ENCODE data around the gene NFIB. TPM values are rescaled to one million over a fixed set of nuclear protein-coding genes. Genes with fewer than 3 reads are reported as not detected.

NFIB gene
- total and polyA plus RNA-seq, 4 experiments from 2014 or later, result not detected

- intact Hi-C loops (cut with micrococcal nuclease), result no loop called here
- CTCF ChIA-PET (ENCODE audit: partially characterized antibody), result no interaction called here
- no peak overlapping the region for H3K27ac Mint-ChIP-seq
Observed at GRCh38 chr9:14242150-14242805, 71.7 kb downstream of the NFIB start.

GRCh38 chr9:14240537-14240936, 73.4 kb downstream of the NFIB start:
- CTCF ChIA-PET (ENCODE audit: partially characterized antibody), result no interaction called here

More at GRCh38 chr9:14242150-14242805, 71.7 kb downstream of the NFIB start:
- no peak for DNase-seq
- no peaks in the 10 kb centered on the region for H3K9me3 Mint-ChIP-seq
- Histone ChIP-seq H3K27me3 (ENCODE audit: insufficient read depth, low read length) (no peaks in the 10 kb centered on the region), H3K36me3 (ENCODE audit: insufficient read depth, low read length) (no peaks in the 10 kb centered on the region), H3K4me3 (ENCODE audit: low read length in 2 of 2) (no peak overlapping the region), H3K27ac (ENCODE audit: low read depth, low read length) (no peak overlapping the region), H3K9me3 (ENCODE audit: control insufficient read depth in 1 of 2, low read length in 2 of 2) (no peaks in the 10 kb centered on the region), H3K4me1 (ENCODE audit: insufficient read depth, low read length) (no peaks in the 10 kb centered on the region)
- H3K4me3 Mint-ChIP-seq, result no peak overlapping the region
- H3K4me1 Mint-ChIP-seq, result no peaks in the 10 kb centered on the region
- no peaks in the 10 kb centered on the region for H3K36me3 Mint-ChIP-seq
- peaks cover 1 to 5% of the 10 kb centered on the region in 2 donors for H3K27me3 Mint-ChIP-seq
- POLR2A ChIA-PET (ENCODE audit: partially characterized antibody), result no interaction called here

GRCh38 chr9:14238518-14238917, 75.4 kb downstream of the NFIB start:
- Mint-ChIP-seq H3K4me1 (no peaks in the 10 kb centered on the region), H3K9me3 (peaks cover 0 to 2% (median 0%) of the 10 kb centered on the region in 8 donors), H3K27me3 (peaks cover 1% of the 10 kb centered on the region in 2 donors), H3K4me3 (no peak overlapping the region), H3K36me3 (no peaks in the 10 kb centered on the region), H3K27ac (no peak overlapping the region)
- ChIA-PET POLR2A (ENCODE audit: partially characterized antibody) (no interaction called here), CTCF (ENCODE audit: partially characterized antibody) (no interaction called here)
- DNase-seq, result no peak
- Histone ChIP-seq H3K27me3 (ENCODE audit: insufficient read depth, low read length) (no peaks in the 10 kb centered on the region), H3K27ac (ENCODE audit: low read depth, low read length) (no peak overlapping the region), H3K36me3 (ENCODE audit: insufficient read depth, low read length) (no peaks in the 10 kb centered on the region), H3K4me1 (ENCODE audit: insufficient read depth, low read length) (no peaks in the 10 kb centered on the region), H3K4me3 (ENCODE audit: low read length in 2 of 2) (no peak overlapping the region), H3K9me3 (ENCODE audit: control insufficient read depth in 1 of 2, low read length in 2 of 2) (no peaks in the 10 kb centered on the region)
- intact Hi-C loops (cut with micrococcal nuclease), result no loop called here

More at GRCh38 chr9:14240537-14240936, 73.4 kb downstream of the NFIB start:
- H3K36me3 Mint-ChIP-seq, result no peaks in the 10 kb centered on the region
- H3K27me3 Mint-ChIP-seq, result peaks cover 1% of the 10 kb centered on the region in 2 donors
- H3K27ac Mint-ChIP-seq, result no peak overlapping the region
- H3K9me3 Mint-ChIP-seq, result no peaks in the 10 kb centered on the region
- Histone ChIP-seq H3K4me1 (ENCODE audit: insufficient read depth, low read length) (no peaks in the 10 kb centered on the region), H3K36me3 (ENCODE audit: insufficient read depth, low read length) (no peaks in the 10 kb centered on the region), H3K4me3 (ENCODE audit: low read length in 2 of 2) (no peak overlapping the region), H3K27me3 (ENCODE audit: insufficient read depth, low read length) (no peaks in the 10 kb centered on the region), H3K9me3 (ENCODE audit: control insufficient read depth in 1 of 2, low read length in 2 of 2) (no peaks in the 10 kb centered on the region), H3K27ac (ENCODE audit: low read depth, low read length) (no peak overlapping the region)
- DNase-seq, result no peak
- intact Hi-C loops (cut with micrococcal nuclease), result no loop called here
- H3K4me3 Mint-ChIP-seq, result no peak overlapping the region
- no peaks in the 10 kb centered on the region for H3K4me1 Mint-ChIP-seq
- POLR2A ChIA-PET (ENCODE audit: partially characterized antibody), result no interaction called here

- no peak overlapping the region for H3K27ac ChIP-seq (ENCODE audit: low read depth, low read length)
- H3K36me3 Mint-ChIP-seq, result no peaks in the 10 kb centered on the region
- ChIA-PET POLR2A (ENCODE audit: partially characterized antibody) (no interaction called here), CTCF (ENCODE audit: partially characterized antibody) (no interaction called here)
- no peaks in the 10 kb centered on the region for H3K9me3 ChIP-seq (ENCODE audit: control insufficient read depth in 1 of 2, low read length in 2 of 2)
- intact Hi-C loops (cut with micrococcal nuclease), result no loop called here
- H3K27me3 ChIP-seq (ENCODE audit: insufficient read depth, low read length), result no peaks in the 10 kb centered on the region
- H3K27ac Mint-ChIP-seq, result no peak overlapping the region
- no peak overlapping the region for H3K4me3 Mint-ChIP-seq
- peaks cover 1% of the 10 kb centered on the region in 2 donors for H3K27me3 Mint-ChIP-seq
- no peaks in the 10 kb centered on the region for H3K4me1 ChIP-seq (ENCODE audit: insufficient read depth, low read length)
- no peaks in the 10 kb centered on the region for H3K4me1 Mint-ChIP-seq
- H3K36me3 ChIP-seq (ENCODE audit: insufficient read depth, low read length), result no peaks in the 10 kb centered on the region
- no peak overlapping the region for H3K4me3 ChIP-seq (ENCODE audit: low read length in 2 of 2)
- peaks cover 0 to 2% (median 0%) of the 10 kb centered on the region in 8 donors for H3K9me3 Mint-ChIP-seq
- DNase-seq, result no peak
Observed at GRCh38 chr9:14238079-14238478, 75.9 kb downstream of the NFIB start.

GRCh38 chr9:14236591-14236990, 77.3 kb downstream of the NFIB start:
- ChIA-PET CTCF (ENCODE audit: partially characterized antibody) (no interaction called here), POLR2A (ENCODE audit: partially characterized antibody) (no interaction called here)
- Histone ChIP-seq H3K27me3 (ENCODE audit: insufficient read depth, low read length) (no peaks in the 10 kb centered on the region), H3K36me3 (ENCODE audit: insufficient read depth, low read length) (no peaks in the 10 kb centered on the region), H3K4me1 (ENCODE audit: insufficient read depth, low read length) (no peaks in the 10 kb centered on the region), H3K27ac (ENCODE audit: low read depth, low read length) (no peak overlapping the region), H3K4me3 (ENCODE audit: low read length in 2 of 2) (no peak overlapping the region), H3K9me3 (ENCODE audit: control insufficient read depth in 1 of 2, low read length in 2 of 2) (no peaks in the 10 kb centered on the region)
- Mint-ChIP-seq H3K4me3 (no peak overlapping the region), H3K4me1 (no peaks in the 10 kb centered on the region), H3K9me3 (peaks cover 0 to 2% (median 0%) of the 10 kb centered on the region in 8 donors), H3K27ac (no peak overlapping the region), H3K36me3 (no peaks in the 10 kb centered on the region), H3K27me3 (peaks cover 0 to 1% of the 10 kb centered on the region in 2 donors)
- no peak for DNase-seq
- intact Hi-C loops (cut with micrococcal nuclease), result no loop called here

- intact Hi-C loops (cut with micrococcal nuclease), result no loop called here
- Mint-ChIP-seq H3K36me3 (no peaks in the 10 kb centered on the region), H3K9me3 (peaks cover 0 to 2% (median 0%) of the 10 kb centered on the region in 8 donors), H3K4me1 (no peaks in the 10 kb centered on the region), H3K4me3 (no peak overlapping the region), H3K27me3 (no peaks in the 10 kb centered on the region), H3K27ac (no peak overlapping the region)
- Histone ChIP-seq H3K36me3 (ENCODE audit: insufficient read depth, low read length) (no peaks in the 10 kb centered on the region), H3K27me3 (ENCODE audit: insufficient read depth, low read length) (no peaks in the 10 kb centered on the region), H3K27ac (ENCODE audit: low read depth, low read length) (no peak overlapping the region), H3K4me3 (ENCODE audit: low read length in 2 of 2) (no peak overlapping the region), H3K9me3 (ENCODE audit: control insufficient read depth in 1 of 2, low read length in 2 of 2) (no peaks in the 10 kb centered on the region), H3K4me1 (ENCODE audit: insufficient read depth, low read length) (no peaks in the 10 kb centered on the region)
- DNase-seq, result no peak
- ChIA-PET POLR2A (ENCODE audit: partially characterized antibody) (no interaction called here), CTCF (ENCODE audit: partially characterized antibody) (no interaction called here)
Observed at GRCh38 chr9:14232111-14232510, 81.8 kb downstream of the NFIB start.

- peaks cover 0 to 2% (median 0%) of the 10 kb centered on the region in 8 donors for H3K9me3 Mint-ChIP-seq
- H3K4me1 ChIP-seq (ENCODE audit: insufficient read depth, low read length), result no peaks in the 10 kb centered on the region
- H3K4me3 Mint-ChIP-seq, result no peak overlapping the region
- no peaks in the 10 kb centered on the region for H3K36me3 Mint-ChIP-seq
- H3K27me3 Mint-ChIP-seq, result no peaks in the 10 kb centered on the region
- CTCF ChIA-PET (ENCODE audit: partially characterized antibody), result no interaction called here
- intact Hi-C loops (cut with micrococcal nuclease), result no loop called here
- DNase-seq, result no peak
- POLR2A ChIA-PET (ENCODE audit: partially characterized antibody), result no interaction called here
- H3K27ac Mint-ChIP-seq, result no peak overlapping the region
- H3K27me3 ChIP-seq (ENCODE audit: insufficient read depth, low read length), result no peaks in the 10 kb centered on the region
- H3K4me1 Mint-ChIP-seq, result no peaks in the 10 kb centered on the region
- H3K27ac ChIP-seq (ENCODE audit: low read depth, low read length), result no peak overlapping the region
- H3K4me3 ChIP-seq (ENCODE audit: low read length in 2 of 2), result no peak overlapping the region
- no peaks in the 10 kb centered on the region for H3K9me3 ChIP-seq (ENCODE audit: control insufficient read depth in 1 of 2, low read length in 2 of 2)
- no peaks in the 10 kb centered on the region for H3K36me3 ChIP-seq (ENCODE audit: insufficient read depth, low read length)
Observed at GRCh38 chr9:14231196-14231990, 82.5 kb downstream of the NFIB start.

Data from CD4-positive, alpha-beta memory T cell (primary cell).